Measurements from ENCODE around the gene GUCA2A.

The GUCA2A gene

DNA sequence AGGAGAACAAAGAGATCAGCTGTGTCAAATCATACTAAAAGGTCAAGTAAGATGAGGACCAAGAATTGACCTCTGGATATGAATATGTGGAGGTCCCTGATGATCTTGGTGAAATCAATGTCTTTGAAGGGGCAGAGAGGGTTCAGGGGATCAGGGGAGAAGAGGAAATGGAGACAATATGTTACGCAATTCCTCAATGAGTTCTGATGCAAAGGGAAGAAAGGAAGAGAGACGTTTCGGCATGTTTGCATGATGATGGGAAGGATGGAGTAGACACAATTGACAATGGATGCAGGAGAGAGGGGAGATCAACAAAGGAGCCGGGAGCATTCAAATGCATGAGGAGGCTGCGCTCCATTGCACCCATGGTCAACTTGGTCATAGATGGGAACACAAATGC, 47.3 kb downstream of the GUCA2A start:
- TF ChIP-seq, protein P1, sequence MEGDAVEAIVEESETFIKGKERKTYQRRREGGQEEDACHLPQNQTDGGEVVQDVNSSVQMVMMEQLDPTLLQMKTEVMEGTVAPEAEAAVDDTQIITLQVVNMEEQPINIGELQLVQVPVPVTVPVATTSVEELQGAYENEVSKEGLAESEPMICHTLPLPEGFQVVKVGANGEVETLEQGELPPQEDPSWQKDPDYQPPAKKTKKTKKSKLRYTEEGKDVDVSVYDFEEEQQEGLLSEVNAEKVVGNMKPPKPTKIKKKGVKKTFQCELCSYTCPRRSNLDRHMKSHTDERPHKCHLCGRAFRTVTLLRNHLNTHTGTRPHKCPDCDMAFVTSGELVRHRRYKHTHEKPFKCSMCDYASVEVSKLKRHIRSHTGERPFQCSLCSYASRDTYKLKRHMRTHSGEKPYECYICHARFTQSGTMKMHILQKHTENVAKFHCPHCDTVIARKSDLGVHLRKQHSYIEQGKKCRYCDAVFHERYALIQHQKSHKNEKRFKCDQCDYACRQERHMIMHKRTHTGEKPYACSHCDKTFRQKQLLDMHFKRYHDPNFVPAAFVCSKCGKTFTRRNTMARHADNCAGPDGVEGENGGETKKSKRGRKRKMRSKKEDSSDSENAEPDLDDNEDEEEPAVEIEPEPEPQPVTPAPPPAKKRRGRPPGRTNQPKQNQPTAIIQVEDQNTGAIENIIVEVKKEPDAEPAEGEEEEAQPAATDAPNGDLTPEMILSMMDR (IDR thresholded peaks at IDR 0.05; ENCODE audit: insufficient read depth, missing control alignments), result no peak
- no peak for DNase-seq (ENCODE audit: insufficient read length, low spot score)
- FAIRE-seq, result no peak

DNA sequence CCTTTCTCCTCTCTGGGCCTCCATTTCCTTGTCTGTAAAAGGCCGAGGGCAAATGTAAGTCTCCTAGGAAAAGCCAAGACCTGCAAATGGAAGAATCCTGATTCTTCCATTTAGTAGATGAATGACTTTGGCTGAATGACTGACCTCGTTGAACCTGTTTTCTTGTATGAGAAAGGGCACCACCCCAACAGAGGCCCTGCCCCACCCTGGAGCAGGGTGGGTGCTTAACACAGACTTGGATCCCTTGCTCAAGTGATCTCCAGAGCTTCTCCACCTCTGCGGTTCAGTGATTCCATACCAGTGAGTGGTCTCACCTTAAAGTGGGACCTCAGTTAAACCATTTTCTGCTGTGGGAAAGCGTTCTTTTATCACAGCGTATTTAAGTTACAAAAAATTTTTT, 50.3 kb downstream of the GUCA2A start:
- TF ChIP-seq, protein P1 (IDR thresholded peaks at IDR 0.05; ENCODE audit: insufficient read depth, missing control alignments), result no peak
- DNase-seq (ENCODE audit: insufficient read length, low spot score), result no peak
- no peak for FAIRE-seq
